GM23338 (cell line): ENCODE results near the gene CA4. TPM values are rescaled to one million over a fixed set of nuclear protein-coding genes. Genes with fewer than 3 reads are reported as not detected.

Experiments
- ATAC-seq: fragments of 200-7000 bp; cut with Tn5 transposase; 3 replicates; pipeline ENCODE4 v1.9.1; 2020
- DNase-seq: peaks from one replicate; pipeline ENCODE4 v3.0.0-alpha.2; 2015; ENCODE audit warnings: low spot score
- H2AFZ ChIP-seq: fragments of 200-600 bp; sonication (generic); 2 replicates; pipeline ENCODE4 v1.8.0; 2016; ENCODE audit warnings: antibody characterized with exemption, mild to moderate bottlenecking, moderate library complexity
- H3F3A ChIP-seq: fragments of 200-600 bp; sonication (generic); replicated peaks from 2 replicates; pipeline ENCODE4 v1.8.0; 2017; ENCODE audit warnings: antibody characterized with exemption, mixed run types, low read depth
- H3K27ac ChIP-seq: fragments of 200-600 bp; sonication (generic); 2 replicates; pipeline ENCODE4 v1.6.1; 2016; ENCODE audit warnings: low read depth
- H3K27me3 ChIP-seq: fragments of 200-600 bp; sonication (generic); 2 replicates; pipeline ENCODE4 v1.8.0; 2016; ENCODE audit warnings: mild to moderate bottlenecking, mixed run types, moderate library complexity; ENCODE audit not compliant: insufficient read depth
- H3K36me3 ChIP-seq: fragments of 200-600 bp; sonication (generic); 2 replicates; pipeline ENCODE4 v1.8.0; 2016; ENCODE audit warnings: mild to moderate bottlenecking; ENCODE audit not compliant: insufficient read depth
- H3K4me1 ChIP-seq: fragments of 200-600 bp; sonication (generic); 2 replicates; pipeline ENCODE4 v1.8.0; 2016; ENCODE audit warnings: mild to moderate bottlenecking, moderate library complexity; ENCODE audit not compliant: insufficient read depth
- H3K4me2 ChIP-seq: fragments of 200-600 bp; sonication (generic); 2 replicates; pipeline ENCODE4 v1.7.1; 2017; ENCODE audit warnings: mixed run types
- H3K4me3 ChIP-seq: fragments of 200-600 bp; sonication (generic); 2 replicates; pipeline ENCODE4 v1.6.1; 2016; ENCODE audit warnings: mixed run types
- H3K79me2 ChIP-seq: fragments of 200-600 bp; sonication (generic); replicated peaks from 2 replicates; pipeline ENCODE4 v1.8.0; 2017; ENCODE audit warnings: mild to moderate bottlenecking; ENCODE audit not compliant: insufficient read depth
- H3K9me2 ChIP-seq: fragments of 200-600 bp; sonication (generic); 2 replicates; pipeline ENCODE4 v1.8.0; 2017; ENCODE audit not compliant: insufficient read depth
- H4K20me1 ChIP-seq: fragments of 200-600 bp; sonication (generic); replicated peaks from 2 replicates; pipeline ENCODE4 v1.8.0; 2017; ENCODE audit warnings: mild to moderate bottlenecking; ENCODE audit not compliant: insufficient read depth
- H3K27ac Mint-ChIP-seq: 2 replicates; pipeline ENCODE4 v1.8.0; 2020; ENCODE audit warnings: inconsistent platforms, mild to moderate bottlenecking, moderate library complexity, mixed read lengths
- H3K27me3 Mint-ChIP-seq: 3 replicates; pipeline ENCODE4 v1.8.0; 2022; ENCODE audit warnings: low read depth, mild to moderate bottlenecking, moderate library complexity, mixed read lengths, inconsistent platforms; ENCODE audit not compliant: insufficient read depth, poor library complexity
- H3K36me3 Mint-ChIP-seq: 3 replicates; pipeline ENCODE4 v1.8.0; 2021; ENCODE audit warnings: low read depth, mild to moderate bottlenecking, inconsistent platforms, moderate library complexity, mixed read lengths
- H3K4me1 Mint-ChIP-seq: 3 replicates; pipeline ENCODE4 v1.8.0; 2020; ENCODE audit warnings: mild to moderate bottlenecking, inconsistent platforms, mixed read lengths
- H3K4me3 Mint-ChIP-seq: 3 replicates; pipeline ENCODE4 v1.8.0; 2021; ENCODE audit warnings: moderate library complexity, mild to moderate bottlenecking, inconsistent platforms, mixed read lengths
- H3K9me3 Mint-ChIP-seq: 3 replicates; pipeline ENCODE4 v1.8.0; 2020; ENCODE audit warnings: moderate library complexity, mild to moderate bottlenecking, inconsistent platforms, mixed read lengths
- CREB1 ChIP-seq: fragments of 250-450 bp; sonication (Bioruptor Pico); IDR thresholded peaks from 2 replicates; pipeline ENCODE4 v1.5.0; 2020; ENCODE audit warnings: low read depth, mild to moderate bottlenecking, moderate library complexity
- EZH2 ChIP-seq: fragments of 200-600 bp; sonication (generic); IDR thresholded peaks from one replicate; pipeline ENCODE4 v1.8.0; 2017; ENCODE audit warnings: antibody characterized with exemption, mild to moderate bottlenecking, low read depth; ENCODE audit not compliant: unreplicated experiment
- JUNB ChIP-seq: IDR thresholded peaks from one replicate; pipeline ENCODE4 v1.6.1; 2016; ENCODE audit warnings: antibody characterized with exemption; ENCODE audit not compliant: unreplicated experiment
- POLR2AphosphoS5 ChIP-seq: IDR thresholded peaks from 2 replicates; pipeline ENCODE4 v1.6.1; 2016; ENCODE audit warnings: antibody characterized with exemption, low read depth
- STAT1 ChIP-seq: IDR thresholded peaks from one replicate; pipeline ENCODE4 v1.6.1; 2016; ENCODE audit warnings: antibody characterized with exemption; ENCODE audit not compliant: unreplicated experiment
- ZNF114 ChIP-seq: fragments of 250-450 bp; sonication (Bioruptor Pico); IDR thresholded peaks from 2 replicates; pipeline ENCODE4 v1.5.0; 2020; ENCODE audit warnings: mild to moderate bottlenecking, moderate library complexity
- ZNF331 ChIP-seq: fragments of 250-450 bp; sonication (Bioruptor Pico); IDR thresholded peaks from 2 replicates; pipeline ENCODE4 v1.5.0; 2020; ENCODE audit warnings: low read depth, mild to moderate bottlenecking, moderate library complexity
- polyA plus RNA-seq: library from polyadenylated mRNA; unstranded; fragments of >200 nt; fragmentation: Nextera tagmentation; extraction: Ambion mirVana; gene quantifications from 2 replicates; pipeline ENCODE4 v1.2.1, GENCODE V29; 2016
- total RNA-seq: library from RNA; depleted of rRNA; stranded (reverse); fragments of >200 nt; shearing (Covaris generic); gene quantifications from 2 replicates; pipeline ENCODE4 v1.2.3, GENCODE V29; 2014
- TF ChIP-seq, protein P1 (sequence below), 2 experiments: fragments of 200-600 bp in 1 of 2; sonication (generic) in 1 of 2; conservative IDR thresholded peaks; 2 replicates each; pipeline versions ENCODE4 v1.5.1 to v1.6.1; 2016 to 2017; ENCODE audit warnings: antibody characterized with exemption in 2 of 2, low read depth in 2 of 2, mild to moderate bottlenecking in 2 of 2, moderate library complexity in 1 of 2
- TF ChIP-seq, protein P2 (sequence below): IDR thresholded peaks from one replicate; pipeline ENCODE4 v1.6.1; 2018; ENCODE audit warnings: antibody characterized with exemption; ENCODE audit not compliant: unreplicated experiment
- TF ChIP-seq, protein P3 (sequence below): fragments of 250-450 bp; sonication (Bioruptor Pico); IDR thresholded peaks from 2 replicates; pipeline ENCODE4 v1.5.0; 2020; ENCODE audit warnings: mild to moderate bottlenecking, moderate library complexity

The CA4 gene
- total and polyA plus RNA-seq, 2 experiments from 2014 or later, result 7.6 to 8.2 TPM

DNA sequence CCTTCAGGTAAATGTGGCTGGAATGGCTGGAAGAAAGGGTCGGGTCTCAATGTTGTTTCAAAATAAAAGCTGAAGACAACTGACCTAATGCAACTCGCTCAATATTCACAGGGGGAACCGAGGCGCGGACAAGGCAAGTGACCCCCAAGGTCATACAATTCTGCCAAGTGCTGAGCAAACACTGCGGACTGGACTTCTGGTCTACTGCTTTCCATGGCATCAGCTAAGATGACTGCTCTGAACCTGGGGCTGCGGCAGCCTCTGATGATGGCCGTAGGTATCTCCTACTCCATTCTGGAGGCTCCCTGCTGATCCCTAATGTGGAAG, 21.9 kb downstream of the CA4 start:
- no peaks in the 10 kb centered on the region for H3K9me3 Mint-ChIP-seq
- no peaks in the 10 kb centered on the region for H3K4me1 ChIP-seq
- DNase-seq (no peak), ATAC-seq (no peak)
- no peaks in the 10 kb centered on the region for H4K20me1 ChIP-seq
- H3F3A ChIP-seq, result 0 out of 2 replicates have a peak, but pooled peaks cover 3% of the 10 kb centered on the region
- no peak overlapping the region for H3K27ac ChIP-seq
- TF ChIP-seq POLR2AphosphoS5 (no peak), JUNB (no peak), EZH2 (no peak), ZNF114 (no peak)
- TF ChIP-seq, protein P1, sequence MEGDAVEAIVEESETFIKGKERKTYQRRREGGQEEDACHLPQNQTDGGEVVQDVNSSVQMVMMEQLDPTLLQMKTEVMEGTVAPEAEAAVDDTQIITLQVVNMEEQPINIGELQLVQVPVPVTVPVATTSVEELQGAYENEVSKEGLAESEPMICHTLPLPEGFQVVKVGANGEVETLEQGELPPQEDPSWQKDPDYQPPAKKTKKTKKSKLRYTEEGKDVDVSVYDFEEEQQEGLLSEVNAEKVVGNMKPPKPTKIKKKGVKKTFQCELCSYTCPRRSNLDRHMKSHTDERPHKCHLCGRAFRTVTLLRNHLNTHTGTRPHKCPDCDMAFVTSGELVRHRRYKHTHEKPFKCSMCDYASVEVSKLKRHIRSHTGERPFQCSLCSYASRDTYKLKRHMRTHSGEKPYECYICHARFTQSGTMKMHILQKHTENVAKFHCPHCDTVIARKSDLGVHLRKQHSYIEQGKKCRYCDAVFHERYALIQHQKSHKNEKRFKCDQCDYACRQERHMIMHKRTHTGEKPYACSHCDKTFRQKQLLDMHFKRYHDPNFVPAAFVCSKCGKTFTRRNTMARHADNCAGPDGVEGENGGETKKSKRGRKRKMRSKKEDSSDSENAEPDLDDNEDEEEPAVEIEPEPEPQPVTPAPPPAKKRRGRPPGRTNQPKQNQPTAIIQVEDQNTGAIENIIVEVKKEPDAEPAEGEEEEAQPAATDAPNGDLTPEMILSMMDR (conservative IDR thresholded peaks at IDR 0.05; ENCODE audit: low read depth in 2 of 2), result no peak
- peaks cover 13% of the 10 kb centered on the region for H3K27me3 Mint-ChIP-seq
- no peak overlapping the region for H2AFZ ChIP-seq
- no peaks in the 10 kb centered on the region for H3K79me2 ChIP-seq
- no peaks in the 10 kb centered on the region for H3K36me3 ChIP-seq
- no peaks in the 10 kb centered on the region for H3K27me3 ChIP-seq
- H3K4me3 ChIP-seq, result no peak overlapping the region
- H3K4me2 ChIP-seq, result no peak overlapping the region
- peaks cover 5% of the 10 kb centered on the region; the same call in 1 of the 3 replicates for H3K36me3 Mint-ChIP-seq
- peaks cover 11% of the 10 kb centered on the region for H3K4me1 Mint-ChIP-seq
- no peak overlapping the region for H3K27ac Mint-ChIP-seq
- H3K4me3 Mint-ChIP-seq, result no peak overlapping the region
- no peaks in the 10 kb centered on the region for H3K9me2 ChIP-seq

DNA sequence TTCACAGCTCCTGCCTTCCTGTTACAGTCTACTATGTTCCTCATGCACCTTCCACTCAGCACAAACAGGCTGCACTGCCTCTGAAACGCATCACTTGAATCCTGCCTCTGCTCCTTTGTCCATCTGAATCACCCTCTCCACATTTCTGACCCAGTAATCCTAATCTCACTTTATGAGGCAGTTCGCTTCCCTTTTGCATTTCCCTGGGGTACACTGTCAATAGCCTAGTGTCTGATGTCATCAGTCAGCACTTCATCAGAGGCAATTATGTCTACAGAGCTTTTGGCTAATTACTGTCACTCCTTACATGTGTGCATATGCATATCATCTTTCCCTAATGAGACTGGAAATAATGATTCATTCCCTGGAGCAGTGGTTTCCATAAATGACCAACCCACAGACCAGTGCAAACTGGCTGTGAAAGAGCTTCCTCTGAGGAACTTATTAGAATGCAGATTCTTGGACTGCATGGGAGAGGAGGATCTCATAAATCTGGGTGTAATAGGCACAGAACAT, 23.6 kb downstream of the CA4 start:
- peak overlapping the region; percentile 45; the same call in 1 of the 2 replicates for H3K27ac ChIP-seq
- 0 out of 2 replicates have a peak, but pooled peaks cover 2% of the 10 kb centered on the region for H3K36me3 ChIP-seq
- Mint-ChIP-seq H3K36me3 (peaks cover 11% of the 10 kb centered on the region; the same call in 2 of the 3 replicates), H3K4me3 (no peak overlapping the region), H3K9me3 (no peaks in the 10 kb centered on the region), H3K27me3 (peaks cover 10% of the 10 kb centered on the region), H3K27ac (no peak overlapping the region), H3K4me1 (peaks cover 9% of the 10 kb centered on the region)
- ATAC-seq, result no peak
- no peaks in the 10 kb centered on the region for H4K20me1 ChIP-seq
- H3K9me2 ChIP-seq, result no peaks in the 10 kb centered on the region
- H3K27me3 ChIP-seq, result no peaks in the 10 kb centered on the region
- H3F3A ChIP-seq, result 0 out of 2 replicates have a peak, but pooled peaks cover 4% of the 10 kb centered on the region
- H3K4me3 ChIP-seq, result no peak overlapping the region
- H3K79me2 ChIP-seq, result no peaks in the 10 kb centered on the region
- H3K4me1 ChIP-seq, result no peaks in the 10 kb centered on the region
- no peak for DNase-seq
- no peak overlapping the region for H3K4me2 ChIP-seq
- no peak overlapping the region for H2AFZ ChIP-seq
- TF ChIP-seq, protein P2, sequence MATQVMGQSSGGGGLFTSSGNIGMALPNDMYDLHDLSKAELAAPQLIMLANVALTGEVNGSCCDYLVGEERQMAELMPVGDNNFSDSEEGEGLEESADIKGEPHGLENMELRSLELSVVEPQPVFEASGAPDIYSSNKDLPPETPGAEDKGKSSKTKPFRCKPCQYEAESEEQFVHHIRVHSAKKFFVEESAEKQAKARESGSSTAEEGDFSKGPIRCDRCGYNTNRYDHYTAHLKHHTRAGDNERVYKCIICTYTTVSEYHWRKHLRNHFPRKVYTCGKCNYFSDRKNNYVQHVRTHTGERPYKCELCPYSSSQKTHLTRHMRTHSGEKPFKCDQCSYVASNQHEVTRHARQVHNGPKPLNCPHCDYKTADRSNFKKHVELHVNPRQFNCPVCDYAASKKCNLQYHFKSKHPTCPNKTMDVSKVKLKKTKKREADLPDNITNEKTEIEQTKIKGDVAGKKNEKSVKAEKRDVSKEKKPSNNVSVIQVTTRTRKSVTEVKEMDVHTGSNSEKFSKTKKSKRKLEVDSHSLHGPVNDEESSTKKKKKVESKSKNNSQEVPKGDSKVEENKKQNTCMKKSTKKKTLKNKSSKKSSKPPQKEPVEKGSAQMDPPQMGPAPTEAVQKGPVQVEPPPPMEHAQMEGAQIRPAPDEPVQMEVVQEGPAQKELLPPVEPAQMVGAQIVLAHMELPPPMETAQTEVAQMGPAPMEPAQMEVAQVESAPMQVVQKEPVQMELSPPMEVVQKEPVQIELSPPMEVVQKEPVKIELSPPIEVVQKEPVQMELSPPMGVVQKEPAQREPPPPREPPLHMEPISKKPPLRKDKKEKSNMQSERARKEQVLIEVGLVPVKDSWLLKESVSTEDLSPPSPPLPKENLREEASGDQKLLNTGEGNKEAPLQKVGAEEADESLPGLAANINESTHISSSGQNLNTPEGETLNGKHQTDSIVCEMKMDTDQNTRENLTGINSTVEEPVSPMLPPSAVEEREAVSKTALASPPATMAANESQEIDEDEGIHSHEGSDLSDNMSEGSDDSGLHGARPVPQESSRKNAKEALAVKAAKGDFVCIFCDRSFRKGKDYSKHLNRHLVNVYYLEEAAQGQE, result no peak
- TF ChIP-seq, protein P3, sequence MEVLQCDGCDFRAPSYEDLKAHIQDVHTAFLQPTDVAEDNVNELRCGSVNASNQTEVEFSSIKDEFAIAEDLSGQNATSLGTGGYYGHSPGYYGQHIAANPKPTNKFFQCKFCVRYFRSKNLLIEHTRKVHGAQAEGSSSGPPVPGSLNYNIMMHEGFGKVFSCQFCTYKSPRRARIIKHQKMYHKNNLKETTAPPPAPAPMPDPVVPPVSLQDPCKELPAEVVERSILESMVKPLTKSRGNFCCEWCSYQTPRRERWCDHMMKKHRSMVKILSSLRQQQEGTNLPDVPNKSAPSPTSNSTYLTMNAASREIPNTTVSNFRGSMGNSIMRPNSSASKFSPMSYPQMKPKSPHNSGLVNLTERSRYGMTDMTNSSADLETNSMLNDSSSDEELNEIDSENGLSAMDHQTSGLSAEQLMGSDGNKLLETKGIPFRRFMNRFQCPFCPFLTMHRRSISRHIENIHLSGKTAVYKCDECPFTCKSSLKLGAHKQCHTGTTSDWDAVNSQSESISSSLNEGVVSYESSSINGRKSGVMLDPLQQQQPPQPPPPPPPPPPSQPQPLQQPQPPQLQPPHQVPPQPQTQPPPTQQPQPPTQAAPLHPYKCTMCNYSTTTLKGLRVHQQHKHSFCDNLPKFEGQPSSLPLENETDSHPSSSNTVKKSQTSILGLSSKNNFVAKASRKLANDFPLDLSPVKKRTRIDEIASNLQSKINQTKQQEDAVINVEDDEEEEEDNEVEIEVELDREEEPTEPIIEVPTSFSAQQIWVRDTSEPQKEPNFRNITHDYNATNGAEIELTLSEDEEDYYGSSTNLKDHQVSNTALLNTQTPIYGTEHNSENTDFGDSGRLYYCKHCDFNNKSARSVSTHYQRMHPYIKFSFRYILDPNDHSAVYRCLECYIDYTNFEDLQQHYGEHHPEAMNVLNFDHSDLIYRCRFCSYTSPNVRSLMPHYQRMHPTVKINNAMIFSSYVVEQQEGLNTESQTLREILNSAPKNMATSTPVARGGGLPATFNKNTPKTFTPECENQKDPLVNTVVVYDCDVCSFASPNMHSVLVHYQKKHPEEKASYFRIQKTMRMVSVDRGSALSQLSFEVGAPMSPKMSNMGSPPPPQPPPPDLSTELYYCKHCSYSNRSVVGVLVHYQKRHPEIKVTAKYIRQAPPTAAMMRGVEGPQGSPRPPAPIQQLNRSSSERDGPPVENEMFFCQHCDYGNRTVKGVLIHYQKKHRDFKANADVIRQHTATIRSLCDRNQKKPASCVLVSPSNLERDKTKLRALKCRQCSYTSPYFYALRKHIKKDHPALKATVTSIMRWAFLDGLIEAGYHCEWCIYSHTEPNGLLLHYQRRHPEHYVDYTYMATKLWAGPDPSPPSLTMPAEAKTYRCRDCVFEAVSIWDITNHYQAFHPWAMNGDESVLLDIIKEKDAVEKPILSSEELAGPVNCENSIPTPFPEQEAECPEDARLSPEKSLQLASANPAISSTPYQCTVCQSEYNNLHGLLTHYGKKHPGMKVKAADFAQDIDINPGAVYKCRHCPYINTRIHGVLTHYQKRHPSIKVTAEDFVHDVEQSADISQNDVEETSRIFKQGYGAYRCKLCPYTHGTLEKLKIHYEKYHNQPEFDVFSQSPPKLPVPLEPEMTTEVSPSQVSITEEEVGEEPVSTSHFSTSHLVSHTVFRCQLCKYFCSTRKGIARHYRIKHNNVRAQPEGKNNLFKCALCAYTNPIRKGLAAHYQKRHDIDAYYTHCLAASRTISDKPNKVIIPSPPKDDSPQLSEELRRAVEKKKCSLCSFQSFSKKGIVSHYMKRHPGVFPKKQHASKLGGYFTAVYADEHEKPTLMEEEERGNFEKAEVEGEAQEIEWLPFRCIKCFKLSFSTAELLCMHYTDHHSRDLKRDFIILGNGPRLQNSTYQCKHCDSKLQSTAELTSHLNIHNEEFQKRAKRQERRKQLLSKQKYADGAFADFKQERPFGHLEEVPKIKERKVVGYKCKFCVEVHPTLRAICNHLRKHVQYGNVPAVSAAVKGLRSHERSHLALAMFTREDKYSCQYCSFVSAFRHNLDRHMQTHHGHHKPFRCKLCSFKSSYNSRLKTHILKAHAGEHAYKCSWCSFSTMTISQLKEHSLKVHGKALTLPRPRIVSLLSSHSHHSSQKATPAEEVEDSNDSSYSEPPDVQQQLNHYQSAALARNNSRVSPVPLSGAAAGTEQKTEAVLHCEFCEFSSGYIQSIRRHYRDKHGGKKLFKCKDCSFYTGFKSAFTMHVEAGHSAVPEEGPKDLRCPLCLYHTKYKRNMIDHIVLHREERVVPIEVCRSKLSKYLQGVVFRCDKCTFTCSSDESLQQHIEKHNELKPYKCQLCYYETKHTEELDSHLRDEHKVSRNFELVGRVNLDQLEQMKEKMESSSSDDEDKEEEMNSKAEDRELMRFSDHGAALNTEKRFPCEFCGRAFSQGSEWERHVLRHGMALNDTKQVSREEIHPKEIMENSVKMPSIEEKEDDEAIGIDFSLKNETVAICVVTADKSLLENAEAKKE (CRISPR knock-in tag), result no peak
- TF ChIP-seq CREB1 (CRISPR knock-in tag) (no peak), EZH2 (no peak), ZNF331 (no peak), STAT1 (no peak), JUNB (no peak)
